GM23248 (cell line): ENCODE measurements around the gene HNF1B. TPM values are rescaled to one million over a fixed set of nuclear protein-coding genes. Genes with fewer than 3 reads are reported as not detected.
"Not testable (repeated sequence)": the region's sequence is repeated elsewhere in the genome, so short reads cannot be mapped to it uniquely, and the experiment has no call there.

Experiments used
- DNase-seq: peaks from one replicate; pipeline ENCODE4 v3.0.0-alpha.2; 2015
- H2AFZ ChIP-seq: fragments of 200-600 bp; sonication (generic); 2 replicates; pipeline ENCODE4 v1.6.1; 2016; ENCODE audit warnings: antibody characterized with exemption
- H3F3A ChIP-seq: fragments of 200-600 bp; sonication (generic); 2 replicates; pipeline ENCODE4 v1.6.1; 2016; ENCODE audit warnings: mild to moderate bottlenecking, antibody characterized with exemption, mixed run types; ENCODE audit not compliant: insufficient read depth
- H3K27ac ChIP-seq: fragments of 200-600 bp; sonication (generic); 2 replicates; pipeline ENCODE4 v1.5.1; 2016; ENCODE audit warnings: mild to moderate bottlenecking
- H3K27me3 ChIP-seq: fragments of 200-600 bp; sonication (generic); replicated peaks from 2 replicates; pipeline ENCODE4 v1.6.1; 2016; ENCODE audit warnings: mild to moderate bottlenecking; ENCODE audit not compliant: insufficient read depth
- H3K36me3 ChIP-seq: fragments of 200-600 bp; sonication (generic); 2 replicates; pipeline ENCODE4 v1.6.1; 2016; ENCODE audit warnings: low read depth, mild to moderate bottlenecking
- H3K4me1 ChIP-seq: fragments of 200-600 bp; sonication (generic); 2 replicates; pipeline ENCODE4 v1.6.1; 2016; ENCODE audit warnings: mild to moderate bottlenecking; ENCODE audit not compliant: insufficient read depth
- H3K4me2 ChIP-seq: fragments of 200-600 bp; sonication (generic); one replicate; pipeline ENCODE4 v1.6.1; 2016; ENCODE audit warnings: mild to moderate bottlenecking; ENCODE audit not compliant: unreplicated experiment
- H3K4me3 ChIP-seq: fragments of 200-600 bp; sonication (generic); 2 replicates; pipeline ENCODE4 v1.5.1; 2016; ENCODE audit warnings: mild to moderate bottlenecking
- H3K79me2 ChIP-seq: fragments of 200-600 bp; sonication (generic); 2 replicates; pipeline ENCODE4 v1.6.1; 2016; ENCODE audit warnings: mild to moderate bottlenecking; ENCODE audit not compliant: insufficient read depth
- H3K9ac ChIP-seq: fragments of 200-600 bp; sonication (generic); 2 replicates; pipeline ENCODE4 v1.6.1; 2016; ENCODE audit warnings: mild to moderate bottlenecking
- H3K9me2 ChIP-seq: fragments of 200-600 bp; sonication (generic); 2 replicates; pipeline ENCODE4 v1.6.1; 2016; ENCODE audit warnings: mixed run types, mild to moderate bottlenecking, moderate library complexity; ENCODE audit not compliant: insufficient read depth
- H3K9me3 ChIP-seq: fragments of 200-600 bp; sonication (generic); one replicate; pipeline ENCODE4 v1.6.1; 2017; ENCODE audit warnings: low read depth
- H4K20me1 ChIP-seq: fragments of 200-600 bp; sonication (generic); 2 replicates; pipeline ENCODE4 v1.6.0; 2016; ENCODE audit not compliant: insufficient read depth
- EZH2 ChIP-seq: fragments of 200-600 bp; sonication (generic); IDR thresholded peaks from 2 replicates; pipeline ENCODE4 v1.6.1; 2018; ENCODE audit warnings: antibody characterized with exemption, mild to moderate bottlenecking; ENCODE audit not compliant: insufficient read depth, poor library complexity, severe bottlenecking
- EZH2phosphoT487 ChIP-seq: fragments of 200-600 bp; sonication (generic); IDR thresholded peaks from 2 replicates; pipeline ENCODE4 v1.6.1; 2018; ENCODE audit warnings: antibody characterized with exemption, moderate library complexity, mild to moderate bottlenecking, low read depth; ENCODE audit not compliant: insufficient read depth
- WGBS, 2 experiments: methylation state at CpG; one replicate each; pipeline ENCODE4 v1.1.6; 2015 to 2017; ENCODE audit warnings: low lambda C conversion rate in 2 of 2, low coverage in 1 of 2; ENCODE audit errors: missing lambda C conversion rate in 2 of 2; 5-methylcytosine and 5-hydroxymethylcytosine counted together
- in situ Hi-C: fragments of 300-500 bp; cut with MboI; formaldehyde crosslinking; loops from 2 replicates; pipeline ENCODE4 v1.15.0; 2020
- polyA plus RNA-seq: library from polyadenylated mRNA; unstranded; fragments of >200 nt; fragmentation: Nextera tagmentation; extraction: Ambion mirVana; gene quantifications from 2 replicates; pipeline ENCODE4 v1.2.1, GENCODE V29; 2016
- total RNA-seq: library from RNA; depleted of rRNA; stranded (reverse); fragments of >200 nt; shearing (Covaris generic); gene quantifications from 2 replicates; pipeline ENCODE4 v1.2.3, GENCODE V29; 2014

Gene HNF1B
- total and polyA plus RNA-seq, 2 experiments from 2014 or later: not detected

- no peaks in the 10 kb centered on the region for H3K4me1 ChIP-seq
- TF ChIP-seq EZH2phosphoT487: no peak
- no peak for TF ChIP-seq EZH2
- H3K9me3 ChIP-seq: no peaks in the 10 kb centered on the region
- 69 to 74% methylated on average over 3 of the region's 3 CpGs for WGBS, 2 experiments
- in situ Hi-C loops: no loop called here
- DNase-seq: no peak
- no peak overlapping the region for H3K4me2 ChIP-seq
- no peaks in the 10 kb centered on the region for H3K27me3 ChIP-seq
- no peak overlapping the region for H3K9ac ChIP-seq
- H3F3A ChIP-seq: no peaks in the 10 kb centered on the region
- H3K27ac ChIP-seq: no peak overlapping the region
- no peaks in the 10 kb centered on the region for H3K79me2 ChIP-seq
- no peaks in the 10 kb centered on the region for H3K9me2 ChIP-seq
- no peaks in the 10 kb centered on the region for H4K20me1 ChIP-seq
- no peaks in the 10 kb centered on the region for H3K36me3 ChIP-seq
- H2AFZ ChIP-seq: no peak overlapping the region
- no peak overlapping the region for H3K4me3 ChIP-seq
Measured at GRCh38 chr17:37682007-37682406, 62.9 kb downstream of the HNF1B start.

GRCh38 chr17:37679995-37680394, 64.9 kb downstream of the HNF1B start:
- in situ Hi-C loops, H3F3A ChIP-seq, H4K20me1 ChIP-seq, H3K9me3 ChIP-seq, H3K36me3 ChIP-seq, H3K27me3 ChIP-seq, H3K79me2 ChIP-seq, DNase-seq, H3K9ac ChIP-seq, H3K4me3 ChIP-seq, H3K4me1 ChIP-seq, H3K9me2 ChIP-seq, H3K27ac ChIP-seq, H3K4me2 ChIP-seq, H2AFZ ChIP-seq: not testable (repeated sequence)
- WGBS, 2 experiments: 46 to 52% methylated on average over 2 of the region's 2 CpGs

- 61 to 67% methylated on average over 1 of the region's 1 CpG for WGBS, 2 experiments
- Histone ChIP-seq H3F3A (0 out of 2 replicates have a peak, but pooled peaks cover under 1% of the 10 kb centered on the region), H3K9me3 (no peaks in the 10 kb centered on the region), H3K27me3 (no peaks in the 10 kb centered on the region), H3K79me2 (no peaks in the 10 kb centered on the region), H3K4me2 (no peak overlapping the region), H3K27ac (no peak overlapping the region), H3K9me2 (no peaks in the 10 kb centered on the region), H3K4me1 (peaks cover 7% of the 10 kb centered on the region), H3K36me3 (no peaks in the 10 kb centered on the region), H3K4me3 (no peak overlapping the region), H2AFZ (no peak overlapping the region), H4K20me1 (no peaks in the 10 kb centered on the region), H3K9ac (no peak overlapping the region)
- TF ChIP-seq EZH2 (no peak), EZH2phosphoT487 (no peak)
- DNase-seq: no peak
- in situ Hi-C loops: no loop called here
Measured at GRCh38 chr17:37678036-37678435, 66.8 kb downstream of the HNF1B start.

- Histone ChIP-seq H4K20me1 (no peaks in the 10 kb centered on the region), H3K9me3 (no peaks in the 10 kb centered on the region), H3K27me3 (no peaks in the 10 kb centered on the region), H3K4me1 (peaks cover 17% of the 10 kb centered on the region), H3K27ac (no peak overlapping the region), H3K36me3 (no peaks in the 10 kb centered on the region), H2AFZ (no peak overlapping the region), H3K79me2 (no peaks in the 10 kb centered on the region), H3K9ac (no peak overlapping the region), H3K9me2 (no peaks in the 10 kb centered on the region), H3K4me2 (no peak overlapping the region), H3F3A (peaks cover 10% of the 10 kb centered on the region; the same call in 1 of the 2 replicates), H3K4me3 (no peak overlapping the region)
- TF ChIP-seq EZH2: no peak
- TF ChIP-seq EZH2phosphoT487: no peak
- DNase-seq: no peak
- in situ Hi-C loops: no loop called here
- WGBS, 2 experiments: 73 to 79% methylated on average over 1 of the region's 1 CpG
Measured at GRCh38 chr17:37677021-37677420, 67.8 kb downstream of the HNF1B start.

- Histone ChIP-seq H3K27ac (no peak overlapping the region), H3K4me3 (no peak overlapping the region), H3K27me3 (no peaks in the 10 kb centered on the region), H4K20me1 (no peaks in the 10 kb centered on the region), H3K4me1 (peaks cover 22% of the 10 kb centered on the region), H3K79me2 (no peaks in the 10 kb centered on the region), H3K4me2 (no peak overlapping the region), H3K9me3 (no peaks in the 10 kb centered on the region), H3K9me2 (no peaks in the 10 kb centered on the region), H2AFZ (no peak overlapping the region), H3K36me3 (no peaks in the 10 kb centered on the region), H3K9ac (no peak overlapping the region), H3F3A (peaks cover 11% of the 10 kb centered on the region; the same call in 1 of the 2 replicates)
- TF ChIP-seq EZH2 (no peak), EZH2phosphoT487 (no peak)
- peak; percentile 20 for DNase-seq
- in situ Hi-C loops: no loop called here
- 23 to 28% methylated on average over 7 of the region's 7 CpGs for WGBS, 2 experiments
Measured at GRCh38 chr17:37676115-37676925, 68.5 kb downstream of the HNF1B start.
